ENCODE measurements around the gene IL22RA1. TPM values are rescaled to one million over a fixed set of nuclear protein-coding genes. Genes with fewer than 3 reads are reported as not detected.

IL22RA1 gene
- total RNA-seq, 2 donors from 2014 or later, result not detected

DNA sequence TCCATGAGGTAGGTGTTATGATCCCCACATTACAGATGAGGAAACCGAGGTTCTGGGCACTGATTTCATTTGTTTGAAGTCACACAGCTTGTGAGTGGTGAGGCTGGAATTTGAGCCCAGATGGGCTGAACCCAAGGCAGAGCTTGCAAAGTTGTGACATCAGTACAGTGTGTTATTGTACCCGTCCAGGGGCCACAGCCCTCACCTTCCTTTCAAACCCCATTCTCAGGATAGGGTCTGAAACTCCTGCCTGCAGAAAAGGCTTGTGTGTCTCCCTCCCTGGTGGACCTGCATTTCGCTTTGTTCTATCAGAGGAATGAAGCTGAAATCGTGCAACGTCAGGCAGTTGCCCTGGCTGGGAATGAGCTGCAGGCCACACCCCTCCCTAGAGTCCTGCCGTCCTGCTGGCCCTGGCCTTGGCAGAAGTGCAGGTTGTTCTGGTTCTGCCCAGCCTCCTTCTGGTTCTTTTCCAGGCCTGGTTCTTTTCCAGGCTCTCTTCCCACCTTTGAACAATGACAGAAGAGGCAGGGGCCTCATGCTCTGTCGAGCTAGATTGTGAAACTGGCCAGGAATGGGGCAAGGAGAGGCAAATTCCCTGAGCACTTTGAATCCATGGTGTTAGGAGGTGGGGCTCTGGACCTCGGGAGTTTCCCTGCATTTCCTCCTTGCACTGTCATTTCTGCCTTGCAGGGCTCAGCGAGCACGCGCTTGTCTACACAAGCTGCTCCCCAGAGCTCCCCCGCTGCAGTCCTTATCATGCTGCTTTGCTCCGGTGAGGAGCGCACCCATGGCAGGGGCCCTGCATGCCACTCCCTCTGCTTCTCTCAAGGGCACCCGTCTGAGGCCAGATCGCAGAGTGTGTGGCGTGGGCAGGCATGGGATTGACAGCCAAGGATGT, 22.8 kb downstream of the IL22RA1 start:
- Mint-ChIP-seq H3K9me3 (no peaks in the 10 kb centered on the region), H3K36me3 (ENCODE audit: low read depth) (no peaks in the 10 kb centered on the region)
- no peak for ATAC-seq (replicated peaks)

DNA sequence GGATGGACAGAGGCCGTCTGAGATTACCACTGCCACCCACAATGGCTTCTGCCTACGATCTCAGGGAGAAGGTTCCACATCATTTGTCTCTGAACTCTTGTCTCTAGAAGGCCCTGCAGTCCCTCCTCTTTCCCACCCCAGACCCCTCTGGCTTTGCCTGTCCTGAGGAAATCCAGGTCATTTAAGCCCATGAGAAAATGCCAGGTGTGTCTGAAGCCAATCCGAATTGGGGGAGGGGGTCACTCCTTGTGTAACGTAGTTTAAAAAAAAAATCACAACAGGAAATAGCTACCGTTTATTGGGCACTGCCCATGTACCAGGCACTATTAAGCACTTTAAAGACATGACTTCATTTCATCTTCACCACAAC, 23.5 kb downstream of the IL22RA1 start:
- Mint-ChIP-seq H3K9me3 (no peaks in the 10 kb centered on the region), H3K4me1 (no peaks in the 10 kb centered on the region), H3K27ac (no peak overlapping the region), H3K4me3 (no peak overlapping the region), H3K27me3 (peaks cover 16% of the 10 kb centered on the region), H3K36me3 (ENCODE audit: low read depth) (no peaks in the 10 kb centered on the region)
- ATAC-seq (replicated peaks), result no peak

More for the DNA sequence above, 22.8 kb downstream of the IL22RA1 start:
- Mint-ChIP-seq H3K4me3 (no peak overlapping the region), H3K4me1 (no peaks in the 10 kb centered on the region), H3K27me3 (peaks cover 16% of the 10 kb centered on the region), H3K27ac (no peak overlapping the region)

DNA sequence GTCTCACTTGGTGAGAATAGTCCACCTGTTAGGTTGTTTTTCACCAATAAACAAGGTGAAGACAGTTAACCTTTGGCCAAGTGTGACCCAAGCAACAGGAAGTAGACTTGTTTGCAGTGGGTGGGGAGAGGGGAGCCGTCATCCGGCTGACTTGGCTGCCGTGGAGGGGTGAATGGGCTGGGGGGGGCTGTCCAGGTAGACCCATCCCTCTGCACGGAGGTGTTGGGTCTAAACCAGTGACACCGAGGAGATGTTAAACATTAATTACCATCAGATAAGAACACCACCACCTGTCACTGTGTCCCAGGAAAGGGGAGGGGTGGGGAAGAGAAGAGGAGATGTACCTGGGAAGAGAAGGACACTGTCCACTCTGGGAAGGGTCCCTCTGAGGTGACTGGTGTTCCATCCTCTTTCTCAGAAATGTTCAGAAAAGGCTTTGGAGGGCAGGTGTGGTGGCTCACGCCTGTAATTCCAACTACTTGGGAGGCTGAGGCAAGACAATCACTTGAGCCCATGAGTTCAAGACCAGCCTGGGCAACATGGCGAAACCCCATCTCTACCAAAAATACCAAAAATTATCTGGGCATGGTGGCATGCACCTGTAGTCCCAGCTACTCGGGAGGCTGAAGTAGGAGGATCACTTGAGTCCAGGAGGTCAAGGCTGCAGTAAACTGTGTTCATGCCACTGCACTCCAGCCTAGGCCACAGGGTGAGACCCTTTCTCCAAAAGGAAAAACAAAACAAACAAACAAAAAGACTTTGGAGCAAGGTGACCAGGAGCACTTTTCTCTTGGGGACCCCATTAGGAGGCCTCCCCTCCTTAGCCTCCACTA, 24.3 kb downstream of the IL22RA1 start:
- Mint-ChIP-seq H3K36me3 (ENCODE audit: low read depth) (no peaks in the 10 kb centered on the region), H3K27ac (no peak overlapping the region), H3K9me3 (no peaks in the 10 kb centered on the region), H3K27me3 (peaks cover 21% of the 10 kb centered on the region), H3K4me3 (no peak overlapping the region), H3K4me1 (no peaks in the 10 kb centered on the region)
- no peak for ATAC-seq (replicated peaks)

DNA sequence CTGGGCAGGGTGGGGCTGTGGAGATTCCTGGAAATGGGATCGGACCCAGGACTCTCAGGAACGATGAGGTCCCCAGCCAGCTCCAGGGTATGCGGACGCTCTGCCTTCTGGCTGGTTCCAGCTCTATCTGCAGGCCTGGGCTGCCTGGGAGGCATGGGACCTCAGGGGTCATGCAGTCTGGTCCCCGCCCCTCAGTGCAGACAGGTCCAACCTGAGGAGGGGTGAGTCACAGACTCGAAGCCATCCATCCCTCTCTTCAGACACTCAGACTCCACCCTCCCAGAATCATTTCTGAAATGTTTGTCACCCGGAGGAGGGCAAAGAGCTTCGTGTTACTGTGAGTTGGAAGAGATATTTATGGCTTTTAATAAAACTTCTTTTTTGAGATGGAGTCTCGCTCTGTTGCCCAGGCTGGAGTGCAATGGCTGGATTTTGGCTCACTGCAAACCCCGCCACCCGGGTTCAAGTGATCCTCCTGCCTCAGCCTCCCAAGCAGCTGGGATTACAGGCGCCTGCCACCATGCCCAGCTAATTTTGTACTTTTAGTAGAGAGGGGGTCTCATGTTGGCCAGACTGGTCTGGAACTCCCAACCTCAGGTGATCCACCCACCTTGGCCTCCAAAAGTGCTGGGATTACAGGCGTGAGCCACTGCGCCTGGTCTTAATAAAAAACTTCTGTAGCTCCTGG, 25.1 kb downstream of the IL22RA1 start:
- no peaks in the 10 kb centered on the region for H3K4me1 Mint-ChIP-seq
- no peak overlapping the region for H3K4me3 Mint-ChIP-seq
- no peaks in the 10 kb centered on the region for H3K9me3 Mint-ChIP-seq
- no peak overlapping the region for H3K27ac Mint-ChIP-seq
- H3K27me3 Mint-ChIP-seq, result peaks cover 27% of the 10 kb centered on the region
- no peak for ATAC-seq (replicated peaks)
- H3K36me3 Mint-ChIP-seq (ENCODE audit: low read depth), result no peaks in the 10 kb centered on the region

DNA sequence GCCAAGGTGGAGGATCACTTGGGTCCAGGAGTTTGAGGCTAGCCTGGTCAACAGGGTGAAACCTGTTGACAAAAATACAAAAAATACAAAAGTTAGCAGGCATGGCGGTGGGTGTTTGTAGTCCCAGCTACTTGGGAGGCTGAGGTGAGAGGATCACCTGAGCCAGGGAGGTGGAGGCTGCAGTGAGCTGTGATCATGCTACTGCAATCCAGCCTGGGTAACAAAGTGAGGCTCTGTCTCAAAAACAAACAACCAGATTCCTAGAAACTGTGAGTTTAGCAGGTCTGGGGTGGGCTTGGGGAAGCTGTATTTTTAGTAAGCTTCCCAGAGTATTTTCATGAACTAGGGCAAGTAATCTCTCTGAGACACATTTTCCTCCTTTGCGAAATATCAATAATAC, 25.8 kb downstream of the IL22RA1 start:
- H3K36me3 Mint-ChIP-seq (ENCODE audit: low read depth), result no peaks in the 10 kb centered on the region
- no peak overlapping the region for H3K4me3 Mint-ChIP-seq
- no peaks in the 10 kb centered on the region for H3K4me1 Mint-ChIP-seq
- no peak for ATAC-seq (replicated peaks)
- no peaks in the 10 kb centered on the region for H3K9me3 Mint-ChIP-seq
- no peak overlapping the region for H3K27ac Mint-ChIP-seq
- H3K27me3 Mint-ChIP-seq, result peaks cover 27% of the 10 kb centered on the region

DNA sequence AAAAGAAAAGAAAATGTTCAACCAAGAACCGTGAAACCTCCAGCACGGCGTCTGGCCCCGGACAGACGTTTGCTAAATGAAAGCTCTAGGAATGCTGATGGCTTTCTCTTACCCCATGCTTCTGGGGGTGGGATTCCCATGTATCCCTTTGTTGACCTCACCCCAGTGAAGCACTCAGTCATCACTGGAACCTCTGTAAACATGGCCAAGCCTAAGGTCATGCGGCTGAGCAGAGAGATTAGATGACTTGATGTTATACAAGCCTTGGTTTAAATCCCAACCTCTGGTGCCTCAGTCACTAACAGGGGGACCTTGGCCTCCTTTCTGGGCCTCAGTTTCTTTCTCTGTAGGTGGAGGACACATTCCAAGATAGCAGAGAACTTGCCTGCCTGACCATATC, 28.2 kb downstream of the IL22RA1 start:
- Mint-ChIP-seq H3K9me3 (no peaks in the 10 kb centered on the region), H3K36me3 (ENCODE audit: low read depth) (no peaks in the 10 kb centered on the region), H3K4me3 (no peak overlapping the region), H3K27me3 (peaks cover 28% of the 10 kb centered on the region), H3K27ac (no peak overlapping the region), H3K4me1 (peaks cover 5% of the 10 kb centered on the region)
- ATAC-seq (replicated peaks), result no peak

DNA sequence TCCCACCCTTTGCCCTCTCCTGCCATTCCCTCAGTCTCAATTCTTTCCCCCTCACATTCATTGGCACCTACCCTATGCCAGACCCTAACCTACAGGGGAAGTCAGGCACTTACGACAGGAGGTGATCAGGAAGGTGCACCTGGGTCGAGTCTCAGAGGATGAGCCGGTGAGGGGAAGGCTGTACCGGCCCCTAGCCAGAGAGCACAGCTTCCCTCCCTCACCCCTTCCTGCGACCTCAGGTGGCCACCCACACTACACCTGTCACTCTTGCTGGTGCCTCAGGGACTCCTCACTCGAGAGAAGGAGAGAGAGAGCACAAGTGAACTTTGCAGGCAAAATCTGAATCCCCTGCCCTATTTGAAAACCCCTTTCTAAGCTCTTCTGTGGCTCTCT, 29.3 kb downstream of the IL22RA1 start:
- no peak overlapping the region for H3K4me3 Mint-ChIP-seq
- H3K27me3 Mint-ChIP-seq, result peaks cover 28% of the 10 kb centered on the region
- ATAC-seq (replicated peaks), result no peak
- no peak overlapping the region for H3K27ac Mint-ChIP-seq
- H3K9me3 Mint-ChIP-seq, result no peaks in the 10 kb centered on the region
- H3K4me1 Mint-ChIP-seq, result peaks cover 5% of the 10 kb centered on the region
- H3K36me3 Mint-ChIP-seq (ENCODE audit: low read depth), result no peaks in the 10 kb centered on the region

DNA sequence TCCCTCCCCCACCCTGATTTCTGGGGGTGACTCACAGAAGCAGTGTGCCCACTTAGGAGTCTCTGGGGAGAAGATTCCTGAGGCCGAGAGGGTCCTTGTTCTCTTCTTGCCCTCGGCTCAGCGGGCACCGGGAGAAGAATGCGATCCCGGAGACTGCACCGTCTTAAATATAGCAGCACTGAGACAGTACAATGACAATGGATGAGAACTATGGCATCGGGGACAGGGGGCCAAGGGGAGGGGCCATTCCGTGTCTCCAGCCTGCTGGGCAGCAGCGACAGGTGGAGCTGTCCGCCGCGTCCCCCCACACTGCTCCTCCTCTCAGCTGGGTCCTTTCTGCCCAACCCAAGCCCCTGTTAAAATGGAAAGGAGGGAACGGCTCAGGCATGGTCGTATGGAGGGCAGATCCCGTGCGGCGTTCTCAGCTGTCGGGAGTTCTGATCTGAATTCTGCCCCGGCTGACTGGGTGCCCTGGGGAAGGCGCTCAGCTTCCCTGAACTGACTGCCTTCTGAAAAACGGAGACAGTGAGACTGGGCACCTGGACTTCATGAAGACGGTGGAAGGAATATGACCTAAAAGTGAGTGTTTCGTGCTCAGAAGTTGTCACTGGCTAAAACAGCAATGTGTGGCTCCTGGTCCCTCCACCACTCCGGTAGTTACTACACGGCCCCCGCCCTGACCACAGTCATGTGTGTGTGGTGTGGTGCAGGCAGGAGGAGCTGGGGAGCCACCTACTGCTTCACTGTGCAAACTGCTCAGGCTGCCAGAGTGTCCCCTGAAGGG, 30.8 kb downstream of the IL22RA1 start, which contains the start of gene MYOM3:
MYOM3 (minus strand) TSS at position 140 of the 784 bp plus-strand sequence. CDS start 3,499 bp downstream, outside the sequence.
- Mint-ChIP-seq H3K27ac (peak within 1 kb of the TSS; percentile 29), H3K27me3 (peaks cover 21% of the 10 kb centered on the region), H3K4me3 (peak within 1 kb of the TSS; percentile 6), H3K9me3 (no peaks in the 10 kb centered on the region), H3K4me1 (peaks cover 5% of the 10 kb centered on the region), H3K36me3 (ENCODE audit: low read depth) (no peaks in the 10 kb centered on the region)
- peak; percentile 87 for ATAC-seq (replicated peaks)

DNA sequence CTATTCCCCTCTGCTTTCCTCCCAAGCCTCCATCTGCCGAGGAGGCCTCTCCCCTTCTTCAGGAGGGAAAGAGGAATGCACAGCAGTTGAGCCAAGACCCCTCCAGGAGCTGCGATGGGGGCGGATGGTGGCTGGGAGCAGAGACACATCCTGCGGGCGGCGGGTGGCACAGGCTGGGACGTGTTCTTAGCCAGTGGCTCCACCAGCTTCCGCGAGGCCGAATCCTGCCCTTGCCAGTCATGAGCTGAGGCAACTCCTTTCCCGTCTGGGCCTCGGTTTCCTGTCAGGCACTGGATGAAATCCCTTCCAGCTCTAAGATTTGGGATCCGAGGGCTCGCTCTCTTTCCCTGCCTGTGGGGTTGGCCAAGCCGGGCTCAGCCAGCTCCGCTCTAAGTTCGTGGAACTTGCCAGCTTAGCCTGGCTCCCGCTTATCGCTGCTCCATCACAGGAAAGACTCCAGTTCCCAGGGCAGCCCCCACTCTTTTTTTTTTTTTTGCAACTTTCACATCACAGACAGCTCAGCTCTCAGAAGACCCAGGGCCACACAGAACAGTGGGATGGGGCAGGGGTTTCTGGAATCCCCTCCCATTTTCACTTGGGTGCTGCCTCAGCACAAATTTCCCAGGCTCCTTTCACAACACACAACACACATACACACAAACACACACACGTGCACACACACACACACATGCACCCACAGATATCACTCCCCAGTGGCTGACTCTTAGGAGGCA, 31.5 kb downstream of the IL22RA1 start:
- Mint-ChIP-seq H3K4me3 (no peak overlapping the region), H3K27me3 (peaks cover 20% of the 10 kb centered on the region), H3K36me3 (ENCODE audit: low read depth) (no peaks in the 10 kb centered on the region), H3K9me3 (no peaks in the 10 kb centered on the region), H3K27ac (peak overlapping the region; percentile 29), H3K4me1 (peaks cover 5% of the 10 kb centered on the region)
- ATAC-seq (replicated peaks), result no peak

DNA sequence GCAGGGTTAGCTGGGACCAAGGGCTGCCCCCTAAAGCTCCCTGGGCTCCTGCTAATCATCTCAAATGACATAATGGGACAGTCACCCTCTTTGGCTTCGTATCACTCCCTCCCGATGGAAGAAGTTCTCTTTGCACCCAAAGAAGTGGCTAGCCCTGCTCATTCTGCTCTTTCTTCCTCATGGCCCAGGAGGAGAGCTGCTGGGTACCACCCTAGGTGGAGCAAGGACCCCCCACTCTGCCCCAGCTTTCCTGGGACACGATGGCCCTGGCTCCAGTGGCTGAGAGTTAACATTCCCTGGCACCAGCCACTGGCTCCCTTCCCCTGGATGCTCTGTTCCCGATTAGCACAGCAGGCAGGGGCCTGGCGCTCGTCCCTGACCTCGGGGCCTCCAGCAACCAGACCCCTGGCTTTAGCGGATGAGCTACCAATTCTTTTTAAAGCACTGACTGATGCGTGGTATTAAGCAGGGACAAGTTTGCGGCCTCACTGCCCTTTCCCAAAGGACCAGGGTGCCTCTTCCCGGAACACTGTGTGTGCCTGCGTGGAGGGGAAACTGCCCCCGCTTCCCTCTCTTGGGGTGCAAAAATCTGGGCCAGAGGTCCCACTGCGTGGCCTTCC, 32.2 kb downstream of the IL22RA1 start:
- Mint-ChIP-seq H3K27me3 (peaks cover 16% of the 10 kb centered on the region), H3K27ac (no peak overlapping the region), H3K4me1 (peaks cover 5% of the 10 kb centered on the region), H3K36me3 (ENCODE audit: low read depth) (no peaks in the 10 kb centered on the region), H3K9me3 (no peaks in the 10 kb centered on the region), H3K4me3 (no peak overlapping the region)
- ATAC-seq (replicated peaks), result no peak

DNA sequence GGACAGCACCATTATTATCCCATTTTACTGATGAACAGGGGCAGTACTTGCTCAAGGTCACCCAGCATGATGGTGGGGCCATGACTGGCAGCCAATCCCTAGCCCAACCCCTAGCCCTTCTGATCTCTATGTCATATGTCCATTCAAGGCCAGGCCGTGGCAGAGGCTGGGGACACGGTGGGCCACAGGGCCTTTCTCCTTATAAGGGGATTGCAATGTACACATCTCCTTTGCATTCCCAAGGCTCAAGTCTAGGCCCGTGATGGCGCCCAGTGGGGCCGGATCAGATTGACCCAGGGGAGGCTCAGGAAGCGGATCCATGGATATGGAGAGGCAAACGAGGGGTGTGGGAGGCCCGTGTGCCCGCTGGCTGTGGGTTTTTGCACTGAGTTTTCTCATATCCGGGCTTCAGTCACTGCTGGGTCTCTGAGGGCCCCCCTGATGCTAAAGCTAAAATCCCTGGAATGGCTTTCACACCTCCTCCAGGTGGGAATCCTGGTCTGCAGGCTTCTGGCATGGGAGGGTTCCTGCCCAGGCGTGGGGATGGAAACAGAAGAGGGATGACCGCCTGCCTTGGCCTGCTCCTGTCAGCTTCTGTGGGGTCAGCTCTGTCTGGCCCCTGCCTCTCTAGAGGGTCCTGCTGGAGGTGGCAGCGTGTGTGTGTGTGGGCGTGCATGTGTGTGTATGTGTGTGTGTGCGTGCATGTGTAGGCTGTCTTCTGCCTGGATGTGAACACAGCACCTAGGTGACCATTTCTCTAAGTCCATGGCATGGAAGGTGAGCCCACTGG, 33.1 kb downstream of the IL22RA1 start:
- H3K4me1 Mint-ChIP-seq, result peaks cover 5% of the 10 kb centered on the region
- H3K4me3 Mint-ChIP-seq, result no peak overlapping the region
- H3K36me3 Mint-ChIP-seq (ENCODE audit: low read depth), result no peaks in the 10 kb centered on the region
- H3K9me3 Mint-ChIP-seq, result no peaks in the 10 kb centered on the region
- no peak for ATAC-seq (replicated peaks)
- H3K27ac Mint-ChIP-seq, result no peak overlapping the region
- H3K27me3 Mint-ChIP-seq, result peaks cover 16% of the 10 kb centered on the region

DNA sequence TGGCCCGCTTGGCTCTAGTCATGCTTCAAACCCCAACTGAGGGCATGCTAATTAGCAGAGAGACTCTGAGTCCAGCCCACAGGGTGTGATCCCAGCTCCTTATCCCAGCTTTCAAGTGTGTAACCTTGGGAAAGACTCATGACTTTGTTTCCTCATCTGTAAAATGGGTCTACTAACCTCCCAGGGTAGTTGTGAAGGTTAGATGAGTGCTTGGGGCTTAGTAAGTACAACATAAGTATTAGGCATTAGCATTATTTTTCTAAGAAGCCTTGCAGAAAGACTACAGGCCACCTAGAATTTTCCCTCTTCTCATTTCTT, 33.8 kb downstream of the IL22RA1 start:
- ATAC-seq (replicated peaks), result no peak
- Mint-ChIP-seq H3K9me3 (no peaks in the 10 kb centered on the region), H3K27me3 (peaks cover 16% of the 10 kb centered on the region), H3K27ac (no peak overlapping the region), H3K36me3 (ENCODE audit: low read depth) (no peaks in the 10 kb centered on the region), H3K4me3 (no peak overlapping the region), H3K4me1 (peaks cover 5% of the 10 kb centered on the region)

Measured in activated T-helper 17 cell treated with anti-CD3 and anti-CD28 coated beads, Interleukin-2, amount 50 U/mL, for 72 hours (primary cell).